HCT116 (cell line): ENCODE data around the gene PSTPIP1. TPM values are rescaled to one million over a fixed set of nuclear protein-coding genes. Genes with fewer than 3 reads are reported as not detected.

Source experiments
- ATAC-seq: fragments of 200-7000 bp; cut with Tn5 transposase; 2 replicates; pipeline ENCODE4 v1.9.1; 2020; ENCODE audit warnings: mild to moderate bottlenecking, moderate library complexity
- BruUV-seq: library from RNA; stranded (reverse); fragments of 400-500 nt; replicated peaks from 2 replicates; lab custom pipeline; 2021; lab: Mats Ljungman, UMichigan
- CTCF ChIA-PET: fragments of 300-600 bp; sonication (Branson Sonifier 250); formaldehyde crosslinking; loops from one replicate; lab custom pipeline; 2021; ENCODE audit warnings: antibody characterized with exemption; lab: Charles Lee
- POLR2A ChIA-PET: fragments of 300-600, 350-600 bp; sonication (Branson Sonifier 250); formaldehyde crosslinking; loops from one replicate; lab custom pipeline; 2021; ENCODE audit warnings: antibody characterized with exemption; lab: Charles Lee
- RAD21 ChIA-PET, 2 experiments: fragments of 300-600 bp; sonication (Branson Sonifier 250); formaldehyde crosslinking; loops; one replicate each; lab custom pipeline; 2023; ENCODE audit warnings: low total read pairs in 2 of 2; ENCODE audit not compliant: uncharacterized antibody in 2 of 2, unreplicated experiment in 2 of 2, low non-redundant PET in 1 of 2; lab: Charles Lee
- DNase-seq: peaks from one replicate; pipeline ENCODE4 v3.0.0-alpha.2; 2010; ENCODE audit warnings: low read depth, low spot score
- H2AFZ ChIP-seq: fragments of 200-600 bp; shearing (Covaris generic), sonication (generic); 2 replicates; pipeline ENCODE4 v1.6.1; 2017; ENCODE audit warnings: low read depth, mixed run types, mixed read lengths, antibody characterized with exemption, low read length; ENCODE audit not compliant: poor library complexity, severe bottlenecking
- H3K27ac ChIP-seq: 2 replicates; pipeline ENCODE4 v1.5.1; 2012; ENCODE audit warnings: low read depth, low read length
- H3K27me3 ChIP-seq: fragments of 200-600 bp; sonication (generic); 2 replicates; pipeline ENCODE4 v1.6.1; 2016; ENCODE audit warnings: mixed run types, low read length, mixed read lengths; ENCODE audit not compliant: insufficient read depth
- H3K36me3 ChIP-seq, 2 experiments: fragments of 200-500 bp in 1 of 2; fragments of 200-600 bp in 1 of 2; sonication (Bioruptor generic) in 1 of 2; sonication (generic) in 1 of 2; 2 replicates each; pipeline versions ENCODE4 v1.5.1 to v1.6.1; 2014 to 2016; ENCODE audit warnings: low read length in 2 of 2, inconsistent platforms in 1 of 2, mixed read lengths in 1 of 2, mixed run types in 1 of 2; ENCODE audit not compliant: insufficient read depth in 2 of 2, control insufficient read depth in 1 of 2
- H3K4me1 ChIP-seq, 2 experiments: fragments of 200-600 bp in 1 of 2; sonication (generic) in 1 of 2; 2 replicates each; pipeline versions ENCODE4 v1.5.1 to v1.6.1; 2012 to 2017; ENCODE audit warnings: low read length in 2 of 2, inconsistent platforms in 1 of 2, mild to moderate bottlenecking in 1 of 2, mixed read lengths in 1 of 2, mixed run types in 1 of 2, moderate library complexity in 1 of 2; ENCODE audit not compliant: insufficient read depth in 2 of 2, control insufficient read depth in 1 of 2
- H3K4me2 ChIP-seq: fragments of 200-600 bp; sonication (generic); 2 replicates; pipeline ENCODE4 v1.6.1; 2017; ENCODE audit warnings: mixed run types, low read length, mixed read lengths
- H3K4me3 ChIP-seq, 2 experiments: fragments of 200-600 bp in 1 of 2; sonication (generic) in 1 of 2; replicated peaks in 1 of 2; 2 replicates each; pipeline ENCODE4 v1.5.1; 2011 to 2016; ENCODE audit warnings: low read length in 2 of 2, control low read depth in 1 of 2, low read depth in 1 of 2, mild to moderate bottlenecking in 1 of 2, mixed read lengths in 1 of 2, mixed run types in 1 of 2
- H3K79me2 ChIP-seq: fragments of 200-600 bp; sonication (generic); 2 replicates; pipeline ENCODE4 v1.6.1; 2017; ENCODE audit warnings: mild to moderate bottlenecking, mixed run types, low read length, moderate library complexity, mixed read lengths; ENCODE audit not compliant: insufficient read depth
- H3K9ac ChIP-seq: fragments of 200-600 bp; sonication (generic); 2 replicates; pipeline ENCODE4 v1.6.1; 2016; ENCODE audit warnings: low read length, mixed read lengths
- H3K9me2 ChIP-seq: fragments of 200-600 bp; sonication (generic), shearing (Covaris generic); 2 replicates; pipeline ENCODE4 v1.6.1; 2017; ENCODE audit warnings: mixed run types, mild to moderate bottlenecking, moderate library complexity; ENCODE audit not compliant: insufficient read depth
- H3K9me3 ChIP-seq, 2 experiments: fragments of 200-500 bp in 1 of 2; fragments of 200-600 bp in 1 of 2; sonication (Bioruptor generic) in 1 of 2; sonication (generic) in 1 of 2; 2 replicates each; pipeline ENCODE4 v1.6.1; 2014 to 2017; ENCODE audit warnings: low read length in 2 of 2, mixed read lengths in 2 of 2, inconsistent platforms in 1 of 2, low read depth in 1 of 2, mild to moderate bottlenecking in 1 of 2, mixed run types in 1 of 2, moderate library complexity in 1 of 2; ENCODE audit not compliant: control insufficient read depth in 1 of 2, insufficient read depth in 1 of 2
- H4K20me1 ChIP-seq: fragments of 200-600 bp; sonication (generic), shearing (Covaris generic); 2 replicates; pipeline ENCODE4 v1.6.1; 2017; ENCODE audit warnings: mixed run types, mild to moderate bottlenecking, moderate library complexity; ENCODE audit not compliant: insufficient read depth
- CEBPB ChIP-seq: IDR thresholded peaks from 2 replicates; pipeline ENCODE4 v1.6.1; 2012; ENCODE audit warnings: low read depth
- CTCF ChIP-seq, 3 experiments: fragments of 200-600 bp in 1 of 3; sonication (generic) in 1 of 3; IDR thresholded peaks in 2 of 3; conservative IDR thresholded peaks in 1 of 3; 2 replicates each; pipeline ENCODE4 v1.5.1; 2012 to 2017; ENCODE audit warnings: low read depth in 2 of 3, low read length in 2 of 3, antibody characterized with exemption in 1 of 3, borderline replicate concordance in 1 of 3, control low read depth in 1 of 3, mild to moderate bottlenecking in 1 of 3, mixed read lengths in 1 of 3, mixed run types in 1 of 3, moderate library complexity in 1 of 3; ENCODE audit not compliant: insufficient read depth in 1 of 3
- ELF1 ChIP-seq: IDR thresholded peaks from 2 replicates; pipeline ENCODE4 v1.6.1; 2012; ENCODE audit warnings: low read depth, borderline replicate concordance
- MAX ChIP-seq: IDR thresholded peaks from 2 replicates; pipeline ENCODE4 v1.6.1; 2012
- RAD21 ChIP-seq: IDR thresholded peaks from 2 replicates; pipeline ENCODE4 v1.6.1; 2012; ENCODE audit warnings: low read depth, mild to moderate bottlenecking
- REST ChIP-seq: IDR thresholded peaks from 2 replicates; pipeline ENCODE4 v1.6.1; 2012; ENCODE audit warnings: low read depth
- SRF ChIP-seq: IDR thresholded peaks from 2 replicates; pipeline ENCODE4 v1.6.1; 2012; ENCODE audit warnings: low read depth
- TCF7L2 ChIP-seq: IDR thresholded peaks from 2 replicates; pipeline ENCODE4 v1.7.0; 2011; ENCODE audit warnings: borderline replicate concordance, inconsistent platforms; ENCODE audit not compliant: insufficient read depth, insufficient read length; ENCODE audit errors: extremely low read depth
- YY1 ChIP-seq: IDR thresholded peaks from 2 replicates; pipeline ENCODE4 v1.6.1; 2011; ENCODE audit warnings: low read length, low read depth, moderate library complexity, mild to moderate bottlenecking; ENCODE audit not compliant: insufficient replicate concordance; ENCODE audit errors: extremely low read depth
- ZBTB33 ChIP-seq: IDR thresholded peaks from 2 replicates; pipeline ENCODE4 v1.6.1; 2011; ENCODE audit warnings: mild to moderate bottlenecking, low read length, moderate library complexity; ENCODE audit not compliant: insufficient replicate concordance; ENCODE audit errors: extremely low read depth
- intact Hi-C: fragments of 100-400 bp; cut with micrococcal nuclease; formaldehyde crosslinking; loops from 2 replicates; pipeline ENCODE4 v1.10.0; 2022
- total RNA-seq: library from RNA; stranded (reverse); gene quantifications from one replicate; pipeline ENCODE4 v1.2.1, GENCODE V29; 2021; ENCODE audit not compliant: unreplicated experiment

PSTPIP1 gene
- total RNA-seq, 1 experiment from 2014 or later = 0.79 TPM

GRCh38 chr15:77053709-77054108, 58.8 kb downstream of the PSTPIP1 start:
- ChIA-PET CTCF (no interaction called here), POLR2A (no interaction called here), RAD21 (no interaction called here)
- Histone ChIP-seq H3K27ac (no peak overlapping the region), H3K4me1 (peaks cover 0 to 15% of the 10 kb centered on the region in 2 experiments; a peak in 2 of 4 replicates), H2AFZ (no peak overlapping the region), H3K9me2 (no peaks in the 10 kb centered on the region), H3K9me3 (no peaks in the 10 kb centered on the region), H3K4me3 (no peak overlapping the region), H3K4me2 (no peak overlapping the region), H3K9ac (no peak overlapping the region), H3K36me3 (peaks cover 4 to 14% of the 10 kb centered on the region in 2 experiments; a peak in 2 of 4 replicates), H3K27me3 (no peaks in the 10 kb centered on the region), H3K79me2 (peaks cover 22% of the 10 kb centered on the region; the same call in 1 of the 2 replicates), H4K20me1 (peaks cover 3% of the 10 kb centered on the region; the same call in 1 of the 2 replicates)
- BruUV-seq = no TSS peak
- DNase-seq = no peak
- intact Hi-C loops = no loop called here
- ATAC-seq = no peak
- TF ChIP-seq TCF7L2 = no peak
- TF ChIP-seq CEBPB = 0 out of 2 replicates have a peak, but pooled peaks have one; percentile 21
- no peak for TF ChIP-seq CTCF (IDR thresholded peaks at IDR 0.05 in 2 of 3, conservative IDR thresholded peaks at IDR 0.05 in 1 of 3; ENCODE audit: borderline replicate concordance in 1 of 3, insufficient read depth in 1 of 3, low read depth in 2 of 3, low read length in 2 of 3)

- no peak overlapping the region for H3K27ac ChIP-seq
- CTCF ChIA-PET = interaction anchor here (1.5 kb wide), 1 partner anchor 33 kb away, joined by 3 read pairs; no protein-coding TSS in a partner anchor
- POLR2A ChIA-PET = no interaction called here
- intact Hi-C loops = no loop called here
- DNase-seq (no peak), ATAC-seq (no peak)
- RAD21 ChIA-PET = no interaction called here
- H3K9ac ChIP-seq = no peak overlapping the region
- H3K4me3 ChIP-seq = no peak overlapping the region
- peaks cover 12% of the 10 kb centered on the region; the same call in 1 of the 2 replicates for H4K20me1 ChIP-seq
- peaks cover 0 to 15% of the 10 kb centered on the region in 2 experiments; a peak in 2 of 4 replicates for H3K4me1 ChIP-seq
- H3K79me2 ChIP-seq = peaks cover 51% of the 10 kb centered on the region
- no peak overlapping the region for H3K4me2 ChIP-seq
- peaks cover 0 to 6% of the 10 kb centered on the region in 2 experiments; a peak in 2 of 4 replicates for H3K36me3 ChIP-seq
- no peak overlapping the region for H2AFZ ChIP-seq
- H3K27me3 ChIP-seq = no peaks in the 10 kb centered on the region
- no peaks in the 10 kb centered on the region for H3K9me2 ChIP-seq
- BruUV-seq = no TSS peak
- H3K9me3 ChIP-seq = no peaks in the 10 kb centered on the region
- TF ChIP-seq RAD21 (no peak), MAX (no peak), ZBTB33 (no peak), YY1 (no peak), TCF7L2 (no peak), REST (no peak), ELF1 (no peak), SRF (no peak)
These were observed 62.1 kb downstream of the PSTPIP1 start for GRCh38 chr15:77057072-77057471.
